Renal cortical epithelial cell (primary cell): ENCODE measurements around the gene MEI4. TPM values are rescaled to one million over a fixed set of nuclear protein-coding genes. Genes with fewer than 3 reads are reported as not detected.
A peak's percentile ranks its signal among the peaks of the same experiment; 100 is the strongest.
"Not testable (repeated sequence)": the region's sequence is repeated elsewhere in the genome, so short reads cannot be mapped to it uniquely, and the experiment has no call there.

Experiments
- DNase-seq: peaks from one replicate; pipeline ENCODE4 v3.0.0-alpha.2; 2011; ENCODE audit warnings: low read depth
- total RNA-seq: library from RNA; depleted of rRNA; stranded (reverse); fragments of >200 nt; gene quantifications from 2 replicates; pipeline ENCODE4 v1.2.3, GENCODE V29; 2014

MEI4 gene
- total RNA-seq, 1 donor from 2014 or later: 1.2 TPM

- DNase-seq: no peak
Observed at GRCh38 chr6:77678048-77678447, 25.2 kb downstream of the MEI4 start.

- no peak for DNase-seq
Observed at GRCh38 chr6:77683515-77683914, 30.7 kb downstream of the MEI4 start.

- DNase-seq: no peak
Observed at GRCh38 chr6:77686931-77687330, 34.1 kb downstream of the MEI4 start.

DNA sequence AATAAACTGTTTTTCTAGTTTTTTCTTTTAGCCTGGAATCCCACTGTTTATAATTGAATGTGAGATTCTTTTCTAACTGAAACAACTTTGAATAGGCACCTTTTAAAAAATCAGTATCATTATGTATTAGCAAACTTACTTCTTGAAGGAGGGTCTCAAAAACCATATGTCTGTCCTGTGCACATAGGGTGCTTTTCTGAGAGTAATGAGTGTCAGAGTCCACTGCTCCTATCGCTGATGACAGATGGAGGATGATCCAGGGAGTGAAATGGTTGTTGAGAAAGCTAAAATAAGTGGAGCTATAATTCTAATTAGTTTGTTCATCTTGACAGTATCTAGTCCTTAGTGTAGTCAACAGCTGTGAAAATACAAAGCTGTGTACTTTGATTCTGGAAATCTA, 35.8 kb downstream of the MEI4 start:
- DNase-seq: no peak

- DNase-seq: not testable (repeated sequence)
Observed at GRCh38 chr6:77700095-77700494, 47.3 kb downstream of the MEI4 start.

DNA sequence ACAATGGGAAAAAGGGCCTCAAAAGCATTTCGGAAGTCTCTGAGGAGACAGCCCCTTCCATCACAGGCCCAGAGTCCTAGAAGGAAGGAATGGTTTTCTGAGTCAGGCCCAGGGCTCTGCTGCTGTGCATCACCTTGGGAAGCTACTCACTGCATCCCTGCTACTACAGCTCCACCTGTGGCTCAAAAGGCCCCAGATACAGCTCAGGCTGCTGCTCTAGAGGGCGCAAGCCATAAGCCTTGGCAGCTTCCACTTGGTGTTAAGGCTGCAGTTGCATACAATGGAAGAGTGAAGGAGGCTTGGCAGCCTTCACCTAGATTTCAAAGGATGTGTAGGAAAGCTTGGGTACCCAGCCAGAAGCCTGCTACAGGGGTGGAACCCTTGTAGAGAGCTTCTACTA, 54.8 kb downstream of the MEI4 start:
- no peak for DNase-seq

DNA sequence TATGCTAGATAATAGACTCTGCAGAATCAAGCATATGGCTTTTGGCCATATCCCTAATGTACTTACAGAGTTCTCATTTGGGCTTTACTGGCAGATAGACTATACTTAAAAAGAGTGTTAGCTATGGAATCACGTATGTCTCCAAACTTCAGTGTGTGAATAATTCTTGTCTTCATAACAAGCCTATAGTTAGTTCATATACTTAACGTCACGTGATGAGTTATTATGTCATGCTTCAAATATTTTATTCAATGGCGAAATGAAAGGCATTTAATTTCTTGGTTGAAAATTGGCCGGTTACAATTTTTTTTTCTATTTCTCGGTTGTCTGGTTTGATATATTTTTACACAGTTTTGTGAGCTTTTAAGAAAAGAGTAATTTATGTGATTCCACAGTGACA, 62.7 kb downstream of the MEI4 start:
- DNase-seq: no peak

DNA sequence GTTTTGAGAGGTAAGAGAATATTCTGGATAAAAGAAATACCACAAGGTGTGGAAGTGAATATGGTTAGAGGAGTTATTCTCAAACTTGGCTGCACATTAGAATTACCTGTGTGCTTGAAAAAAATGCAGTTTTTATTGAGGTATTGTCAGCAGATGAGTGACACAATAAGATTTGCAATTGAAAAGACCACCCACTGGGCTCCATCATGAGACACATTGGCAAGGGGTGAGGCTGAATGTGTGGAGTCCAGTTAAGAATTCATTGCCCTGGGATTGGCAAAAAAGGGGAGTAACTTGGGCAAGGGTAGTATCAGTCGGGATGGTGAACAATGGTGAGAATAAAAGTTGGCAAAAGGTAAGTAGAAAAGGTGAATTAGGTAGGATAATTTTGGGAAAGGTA, 63.5 kb downstream of the MEI4 start:
- no peak for DNase-seq

- not testable (repeated sequence) for DNase-seq
Observed at GRCh38 chr6:77736010-77736409, 83.2 kb downstream of the MEI4 start.

GRCh38 chr6:77740380-77740779, 87.5 kb downstream of the MEI4 start:
- DNase-seq: no peak

GRCh38 chr6:77752156-77752555, 99.3 kb downstream of the MEI4 start:
- DNase-seq: not testable (repeated sequence)

- DNase-seq: no peak
Observed at GRCh38 chr6:77762386-77762785, 109.5 kb downstream of the MEI4 start.

DNA sequence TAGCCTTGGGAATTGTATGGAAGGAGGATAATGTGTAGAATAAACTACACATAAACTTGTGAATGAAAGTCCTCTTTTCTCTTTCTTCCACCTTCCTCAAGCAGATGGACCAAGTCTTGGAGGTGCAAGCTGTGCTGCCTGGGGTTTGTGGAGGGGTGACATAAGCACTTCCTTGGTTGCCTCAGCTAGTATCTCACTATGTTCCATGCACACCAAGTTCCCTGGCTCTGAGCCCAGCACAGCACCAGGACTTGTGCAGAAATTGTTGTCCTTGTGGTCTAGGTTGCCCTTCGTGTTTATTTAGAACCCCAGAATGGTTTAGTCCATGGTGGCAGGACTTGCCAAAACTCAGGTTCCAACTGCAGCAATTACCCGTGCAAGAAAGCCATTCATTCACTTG, 110.3 kb downstream of the MEI4 start:
- DNase-seq: no peak

DNA sequence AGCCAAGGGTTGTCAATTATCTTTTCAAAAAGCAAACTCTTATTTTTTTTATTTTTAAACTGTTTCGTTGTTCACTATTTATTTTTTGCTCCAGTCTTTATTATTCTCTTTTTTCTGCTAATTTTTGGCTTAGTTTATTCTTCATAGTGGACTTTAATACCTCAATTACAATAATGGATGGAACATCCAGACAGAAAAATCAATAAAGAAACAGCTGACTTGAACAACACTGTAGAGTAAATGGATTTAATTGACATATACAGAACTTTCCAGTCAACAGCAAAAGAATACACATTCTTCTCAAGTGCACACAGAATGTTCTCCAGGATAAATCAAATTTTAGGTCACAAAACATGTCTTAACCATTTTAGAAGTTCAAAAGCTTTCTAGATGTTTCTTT, 111.5 kb downstream of the MEI4 start:
- DNase-seq: no peak

GRCh38 chr6:77773157-77773822, 120.5 kb downstream of the MEI4 start:
- DNase-seq: no peak

DNA sequence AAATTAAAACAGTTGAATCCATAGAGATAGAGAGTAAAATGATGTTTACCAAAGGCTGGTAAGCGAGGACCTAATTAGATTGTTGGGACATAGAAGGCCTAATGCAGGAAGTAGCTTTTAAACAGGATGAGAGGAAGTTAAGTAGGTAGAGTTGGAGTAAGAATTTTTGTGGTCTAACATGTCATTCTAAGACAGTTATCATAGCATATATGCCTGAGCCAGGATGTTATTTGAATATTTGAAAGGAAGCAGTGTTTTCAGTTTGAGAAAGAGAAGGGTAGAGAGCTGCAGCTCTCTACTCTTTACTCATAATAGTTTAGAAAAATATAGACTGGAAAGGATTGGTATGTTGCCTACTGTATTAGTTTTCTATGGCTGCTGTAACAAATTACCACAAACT, 121.6 kb downstream of the MEI4 start:
- DNase-seq: no peak

DNA sequence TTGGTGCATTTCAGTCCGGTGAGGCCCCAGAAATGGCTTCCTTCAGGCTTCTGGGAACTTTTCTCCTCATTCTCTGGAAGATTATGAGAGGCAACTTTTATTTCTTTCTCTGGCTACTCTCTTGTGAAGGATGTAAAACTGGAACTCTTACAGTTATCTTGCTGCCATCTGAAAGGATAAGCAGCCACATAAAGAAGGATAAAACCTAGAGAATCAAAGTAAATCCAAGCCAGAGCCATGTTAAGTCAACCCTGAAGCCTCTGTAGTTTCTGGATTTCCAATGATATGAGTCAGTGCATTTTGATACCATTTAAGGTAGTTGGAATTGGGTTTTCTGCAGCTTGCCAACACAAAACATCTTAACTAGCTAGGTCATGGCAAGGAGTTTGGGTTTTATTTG, 123.6 kb downstream of the MEI4 start:
- DNase-seq: peak; percentile 9

DNA sequence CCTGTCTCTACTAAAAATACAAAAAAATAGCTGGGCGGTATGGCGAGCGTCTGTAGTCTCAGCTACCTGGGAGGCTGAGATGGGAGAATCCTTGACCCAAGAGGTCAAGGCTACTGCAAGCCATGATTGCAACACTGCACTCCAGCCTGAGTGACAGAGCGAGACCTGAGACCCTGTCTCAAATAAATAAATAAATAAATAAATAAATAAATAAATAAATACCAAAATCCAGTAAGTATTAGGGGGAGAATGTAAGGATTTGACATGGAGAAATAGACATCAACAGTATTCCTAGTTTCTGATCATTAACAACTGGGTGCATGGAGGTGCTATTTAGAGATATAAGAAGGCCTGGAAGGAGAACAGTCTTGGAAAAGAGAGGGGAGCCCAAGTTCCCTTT, 125.7 kb downstream of the MEI4 start:
- no peak for DNase-seq

- DNase-seq: no peak
Observed at GRCh38 chr6:77786935-77787629, 134.2 kb downstream of the MEI4 start.

- DNase-seq: no peak
Observed at GRCh38 chr6:77796824-77797809, 144.3 kb downstream of the MEI4 start.

- DNase-seq: no peak
Observed at GRCh38 chr6:77812304-77812703, 159.5 kb downstream of the MEI4 start.

- no peak for DNase-seq
Observed at GRCh38 chr6:77813090-77813489, 160.3 kb downstream of the MEI4 start.

- DNase-seq: no peak
Observed at GRCh38 chr6:77814119-77814518, 161.3 kb downstream of the MEI4 start.
